ENCODE results near the gene FAM162B. TPM values are rescaled to one million over a fixed set of nuclear protein-coding genes. Genes with fewer than 3 reads are reported as not detected.

FAM162B gene
- total RNA-seq, 1 donor from 2014 or later: 3.5 TPM

- H3K27ac Mint-ChIP-seq: no peak overlapping the region
- DNase-seq (ENCODE audit: extremely low spot score, unreplicated experiment): no peak
- H3K27me3 Mint-ChIP-seq: peaks cover 56% of the 10 kb centered on the region
- no peaks in the 10 kb centered on the region for H3K36me3 Mint-ChIP-seq
- H3K9me3 Mint-ChIP-seq: no peaks in the 10 kb centered on the region
- H3K4me1 Mint-ChIP-seq (ENCODE audit: unreplicated experiment): peaks cover 19% of the 10 kb centered on the region
- peak overlapping the region; percentile 91 for H3K4me3 Mint-ChIP-seq
- no peak for TF ChIP-seq CTCF (conservative IDR thresholded peaks at IDR 0.05)
Measured at GRCh38 chr6:116766506-116767176, 1.1 kb upstream of the FAM162B start.

- peaks cover 63% of the 10 kb centered on the region for H3K27me3 Mint-ChIP-seq
- no peaks in the 10 kb centered on the region for H3K9me3 Mint-ChIP-seq
- no peaks in the 10 kb centered on the region for H3K36me3 Mint-ChIP-seq
- no peak for TF ChIP-seq CTCF (conservative IDR thresholded peaks at IDR 0.05)
- H3K4me3 Mint-ChIP-seq: peak overlapping the region; percentile 82
- DNase-seq (ENCODE audit: extremely low spot score, unreplicated experiment): no peak
- H3K27ac Mint-ChIP-seq: no peak overlapping the region
- peaks cover 19% of the 10 kb centered on the region for H3K4me1 Mint-ChIP-seq (ENCODE audit: unreplicated experiment)
Measured at GRCh38 chr6:116764629-116764960, 924 bp downstream of the FAM162B start.

GRCh38 chr6:116763906-116764628 lies 1.5 kb downstream of the FAM162B start:
- Mint-ChIP-seq H3K27ac (no peak overlapping the region), H3K9me3 (no peaks in the 10 kb centered on the region), H3K36me3 (no peaks in the 10 kb centered on the region), H3K27me3 (peaks cover 64% of the 10 kb centered on the region), H3K4me1 (ENCODE audit: unreplicated experiment) (peaks cover 18% of the 10 kb centered on the region), H3K4me3 (peak overlapping the region; percentile 82)
- TF ChIP-seq CTCF (conservative IDR thresholded peaks at IDR 0.05): no peak
- no peak for DNase-seq (ENCODE audit: extremely low spot score, unreplicated experiment)

- TF ChIP-seq CTCF (conservative IDR thresholded peaks at IDR 0.05): no peak
- H3K27me3 Mint-ChIP-seq: peaks cover 61% of the 10 kb centered on the region
- H3K4me1 Mint-ChIP-seq (ENCODE audit: unreplicated experiment): peaks cover 11% of the 10 kb centered on the region
- H3K36me3 Mint-ChIP-seq: no peaks in the 10 kb centered on the region
- H3K4me3 Mint-ChIP-seq: no peak overlapping the region
- no peaks in the 10 kb centered on the region for H3K9me3 Mint-ChIP-seq
- no peak overlapping the region for H3K27ac Mint-ChIP-seq
- DNase-seq (ENCODE audit: extremely low spot score, unreplicated experiment): no peak
Measured at GRCh38 chr6:116763048-116763447, 2.5 kb downstream of the FAM162B start.

- Mint-ChIP-seq H3K27ac (no peak overlapping the region), H3K4me3 (no peak overlapping the region), H3K36me3 (no peaks in the 10 kb centered on the region), H3K27me3 (peaks cover 58% of the 10 kb centered on the region), H3K9me3 (no peaks in the 10 kb centered on the region), H3K4me1 (ENCODE audit: unreplicated experiment) (peaks cover 11% of the 10 kb centered on the region)
- TF ChIP-seq CTCF (conservative IDR thresholded peaks at IDR 0.05): no peak
- no peak for DNase-seq (ENCODE audit: extremely low spot score, unreplicated experiment)
Measured at GRCh38 chr6:116762235-116762634, 3.3 kb downstream of the FAM162B start.
